Transverse colon (tissue), 4 donors: Measurements from ENCODE around the gene SKIDA1.

Experiments used
- EP300 ChIP-seq: sonication (generic); formaldehyde crosslinking; IDR thresholded peaks from one replicate; pipeline ENCODE4 v1.6.1; 2017; ENCODE audit warnings: antibody characterized with exemption, low read depth
- POLR2A ChIP-seq: fragments of 450-650 bp; IDR thresholded peaks from one replicate; pipeline ENCODE4 v1.6.1; 2016; ENCODE audit warnings: antibody characterized with exemption, mild to moderate bottlenecking, moderate library complexity
- POLR2AphosphoS5 ChIP-seq, 3 donors: sonication (generic); formaldehyde crosslinking; IDR thresholded peaks; one replicate each; pipeline ENCODE4 v1.6.1; 2016; ENCODE audit warnings: antibody characterized with exemption in 3 of 3
- TF ChIP-seq, protein P1 (sequence below), 5 experiments: fragments of 200-600 bp in 3 of 5; fragments of 450-650 bp in 2 of 5; sonication (generic) in 3 of 5; IDR thresholded peaks; 1 replicate in 2 of 5; 2 replicates in 3 of 5; pipeline ENCODE4 v1.5.1; 2016 to 2017; ENCODE audit warnings: antibody characterized with exemption in 5 of 5, inconsistent platforms in 3 of 5, mild to moderate bottlenecking in 2 of 5, moderate library complexity in 1 of 5

DNA sequence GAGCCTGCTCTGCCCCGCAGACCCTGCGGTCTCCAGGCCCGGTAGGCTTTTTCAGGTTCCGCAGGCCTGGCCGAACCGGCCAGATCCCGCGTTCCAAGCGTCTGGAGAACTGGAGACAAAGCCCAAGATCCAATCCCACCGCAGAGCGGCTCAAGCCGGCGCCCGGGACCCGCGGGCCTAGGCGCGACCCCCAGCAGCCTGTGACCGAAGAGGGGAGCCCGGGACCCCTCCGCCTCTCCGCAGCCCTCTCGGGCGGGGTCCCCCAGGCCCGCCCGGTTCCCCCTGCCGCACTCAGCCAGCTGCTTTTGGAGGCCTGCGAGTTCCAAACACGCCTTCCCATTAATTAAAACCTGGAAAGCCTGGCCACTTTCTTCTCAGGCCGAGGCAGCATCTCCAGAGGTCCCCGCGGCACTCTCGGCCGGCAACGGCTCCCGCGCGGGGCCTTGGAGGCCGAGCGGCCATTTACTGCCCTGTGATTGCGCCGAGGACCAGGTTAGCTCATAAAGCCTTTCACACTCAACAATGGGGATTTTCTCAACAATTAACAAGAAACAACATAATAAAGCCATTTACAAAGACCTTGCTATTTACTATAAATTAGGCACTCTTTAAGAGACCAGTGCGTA is 16.7 kb downstream of the SKIDA1 start:
- TF ChIP-seq POLR2A: no peak
- no peak for TF ChIP-seq EP300
- TF ChIP-seq, protein P1, sequence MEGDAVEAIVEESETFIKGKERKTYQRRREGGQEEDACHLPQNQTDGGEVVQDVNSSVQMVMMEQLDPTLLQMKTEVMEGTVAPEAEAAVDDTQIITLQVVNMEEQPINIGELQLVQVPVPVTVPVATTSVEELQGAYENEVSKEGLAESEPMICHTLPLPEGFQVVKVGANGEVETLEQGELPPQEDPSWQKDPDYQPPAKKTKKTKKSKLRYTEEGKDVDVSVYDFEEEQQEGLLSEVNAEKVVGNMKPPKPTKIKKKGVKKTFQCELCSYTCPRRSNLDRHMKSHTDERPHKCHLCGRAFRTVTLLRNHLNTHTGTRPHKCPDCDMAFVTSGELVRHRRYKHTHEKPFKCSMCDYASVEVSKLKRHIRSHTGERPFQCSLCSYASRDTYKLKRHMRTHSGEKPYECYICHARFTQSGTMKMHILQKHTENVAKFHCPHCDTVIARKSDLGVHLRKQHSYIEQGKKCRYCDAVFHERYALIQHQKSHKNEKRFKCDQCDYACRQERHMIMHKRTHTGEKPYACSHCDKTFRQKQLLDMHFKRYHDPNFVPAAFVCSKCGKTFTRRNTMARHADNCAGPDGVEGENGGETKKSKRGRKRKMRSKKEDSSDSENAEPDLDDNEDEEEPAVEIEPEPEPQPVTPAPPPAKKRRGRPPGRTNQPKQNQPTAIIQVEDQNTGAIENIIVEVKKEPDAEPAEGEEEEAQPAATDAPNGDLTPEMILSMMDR (IDR thresholded peaks at IDR 0.05): no peak
- TF ChIP-seq POLR2AphosphoS5 (IDR thresholded peaks at IDR 0.05): no peak
